T-helper 1 cell treated with Interleukin-12 subunit alpha and Interleukin-12 subunit beta and Interleukin-4 antibody, amounts not matched to agents 30 μg/mL and 1 μg/mL, for 36 hours (primary cell): ENCODE measurements around the gene IVNS1ABP.
"Not testable (repeated sequence)": the region's sequence is repeated elsewhere in the genome, so short reads cannot be mapped to it uniquely, and the experiment has no call there.

Experiments
- H3K27ac Mint-ChIP-seq: one replicate; pipeline ENCODE4 v1.8.0; 2021; ENCODE audit warnings: mild to moderate bottlenecking, mixed read lengths
- H3K27me3 Mint-ChIP-seq: one replicate; pipeline ENCODE4 v1.8.0; 2021; ENCODE audit warnings: low read depth, mixed read lengths
- H3K36me3 Mint-ChIP-seq: one replicate; pipeline ENCODE4 v1.8.0; 2021; ENCODE audit warnings: low read depth, mixed read lengths
- H3K4me1 Mint-ChIP-seq: one replicate; pipeline ENCODE4 v1.8.0; 2021; ENCODE audit warnings: low read depth, mixed read lengths
- H3K4me3 Mint-ChIP-seq: one replicate; pipeline ENCODE4 v1.8.0; 2021; ENCODE audit warnings: mild to moderate bottlenecking, moderate library complexity, mixed read lengths
- H3K9me3 Mint-ChIP-seq: one replicate; pipeline ENCODE4 v1.8.0; 2021; ENCODE audit warnings: mixed read lengths

IVNS1ABP gene

GRCh38 chr1:185267301-185267700 lies 49.7 kb downstream of the IVNS1ABP start:
- H3K4me1 Mint-ChIP-seq, result no peaks in the 10 kb centered on the region
- no peak overlapping the region for H3K27ac Mint-ChIP-seq
- no peaks in the 10 kb centered on the region for H3K9me3 Mint-ChIP-seq

GRCh38 chr1:185265314-185265713 lies 51.7 kb downstream of the IVNS1ABP start:
- Mint-ChIP-seq H3K4me3 (no peak overlapping the region), H3K9me3 (peaks cover 4% of the 10 kb centered on the region), H3K27ac (no peak overlapping the region), H3K27me3 (peaks cover 5% of the 10 kb centered on the region), H3K36me3 (peaks cover 4% of the 10 kb centered on the region), H3K4me1 (no peaks in the 10 kb centered on the region)

More at GRCh38 chr1:185267301-185267700, 49.7 kb downstream of the IVNS1ABP start:
- H3K27me3 Mint-ChIP-seq, result no peaks in the 10 kb centered on the region
- H3K36me3 Mint-ChIP-seq, result peaks cover 5% of the 10 kb centered on the region
- no peak overlapping the region for H3K4me3 Mint-ChIP-seq

GRCh38 chr1:185263780-185264179 lies 53.3 kb downstream of the IVNS1ABP start:
- peaks cover 4% of the 10 kb centered on the region for H3K9me3 Mint-ChIP-seq
- H3K27me3 Mint-ChIP-seq, result peaks cover 5% of the 10 kb centered on the region
- peaks cover 5% of the 10 kb centered on the region for H3K36me3 Mint-ChIP-seq
- H3K4me1 Mint-ChIP-seq, result peaks cover 1% of the 10 kb centered on the region
- H3K27ac Mint-ChIP-seq, result no peak overlapping the region
- H3K4me3 Mint-ChIP-seq, result no peak overlapping the region

GRCh38 chr1:185263292-185263691 lies 53.8 kb downstream of the IVNS1ABP start:
- Mint-ChIP-seq H3K4me1 (peaks cover 5% of the 10 kb centered on the region), H3K4me3 (no peak overlapping the region), H3K36me3 (peaks cover 6% of the 10 kb centered on the region), H3K27ac (no peak overlapping the region), H3K27me3 (peaks cover 5% of the 10 kb centered on the region), H3K9me3 (peaks cover 4% of the 10 kb centered on the region)

- peaks cover 5% of the 10 kb centered on the region for H3K27me3 Mint-ChIP-seq
- H3K4me3 Mint-ChIP-seq, result no peak overlapping the region
- peaks cover 6% of the 10 kb centered on the region for H3K36me3 Mint-ChIP-seq
- H3K27ac Mint-ChIP-seq, result no peak overlapping the region
- H3K4me1 Mint-ChIP-seq, result peaks cover 9% of the 10 kb centered on the region
- peaks cover 4% of the 10 kb centered on the region for H3K9me3 Mint-ChIP-seq
These were observed 54.9 kb downstream of the IVNS1ABP start for GRCh38 chr1:185262151-185262550.

- Mint-ChIP-seq H3K36me3 (peaks cover 6% of the 10 kb centered on the region), H3K4me3 (no peak overlapping the region), H3K4me1 (peaks cover 13% of the 10 kb centered on the region), H3K27ac (no peak overlapping the region), H3K27me3 (peaks cover 5% of the 10 kb centered on the region), H3K9me3 (peaks cover 4% of the 10 kb centered on the region)
These were observed 56.4 kb downstream of the IVNS1ABP start for GRCh38 chr1:185260611-185261010.

GRCh38 chr1:185258676-185259075 lies 58.4 kb downstream of the IVNS1ABP start:
- peaks cover 13% of the 10 kb centered on the region for H3K4me1 Mint-ChIP-seq
- H3K4me3 Mint-ChIP-seq, result peak overlapping the region; percentile 2
- H3K27me3 Mint-ChIP-seq, result peaks cover 8% of the 10 kb centered on the region
- no peak overlapping the region for H3K27ac Mint-ChIP-seq
- H3K9me3 Mint-ChIP-seq, result peaks cover 9% of the 10 kb centered on the region
- H3K36me3 Mint-ChIP-seq, result peaks cover 10% of the 10 kb centered on the region

GRCh38 chr1:185257950-185258208 lies 59.2 kb downstream of the IVNS1ABP start:
- Mint-ChIP-seq H3K9me3 (peaks cover 9% of the 10 kb centered on the region), H3K4me3 (peak overlapping the region; percentile 80)

GRCh38 chr1:185257116-185257949 lies 59.7 kb downstream of the IVNS1ABP start:
- Mint-ChIP-seq H3K4me3 (peak overlapping the region; percentile 80), H3K4me1 (peaks cover 13% of the 10 kb centered on the region), H3K27ac (peak overlapping the region; percentile 62)
- H3K9me3 Mint-ChIP-seq, H3K36me3 Mint-ChIP-seq, H3K27me3 Mint-ChIP-seq: not testable (repeated sequence)

More at GRCh38 chr1:185257950-185258208, 59.2 kb downstream of the IVNS1ABP start:
- H3K4me1 Mint-ChIP-seq, result peaks cover 13% of the 10 kb centered on the region
- peaks cover 8% of the 10 kb centered on the region for H3K36me3 Mint-ChIP-seq
- peaks cover 8% of the 10 kb centered on the region for H3K27me3 Mint-ChIP-seq
- H3K27ac Mint-ChIP-seq, result peak overlapping the region; percentile 62

- not testable (repeated sequence) for H3K9me3 Mint-ChIP-seq, H3K4me3 Mint-ChIP-seq, H3K27ac Mint-ChIP-seq, H3K27me3 Mint-ChIP-seq, H3K36me3 Mint-ChIP-seq
- H3K4me1 Mint-ChIP-seq, result peaks cover 13% of the 10 kb centered on the region
These were observed 61.4 kb downstream of the IVNS1ABP start for GRCh38 chr1:185255595-185255994.

- H3K9me3 Mint-ChIP-seq, H3K27ac Mint-ChIP-seq, H3K36me3 Mint-ChIP-seq, H3K27me3 Mint-ChIP-seq, H3K4me3 Mint-ChIP-seq, H3K4me1 Mint-ChIP-seq: not testable (repeated sequence)
These were observed 64.6 kb downstream of the IVNS1ABP start for GRCh38 chr1:185252404-185252803.

GRCh38 chr1:185251928-185252327 lies 65.1 kb downstream of the IVNS1ABP start:
- H3K27me3 Mint-ChIP-seq, H3K36me3 Mint-ChIP-seq, H3K9me3 Mint-ChIP-seq, H3K27ac Mint-ChIP-seq, H3K4me3 Mint-ChIP-seq, H3K4me1 Mint-ChIP-seq: not testable (repeated sequence)

GRCh38 chr1:185250063-185250462 lies 67.0 kb downstream of the IVNS1ABP start:
- Mint-ChIP-seq H3K27me3 (peaks cover 4% of the 10 kb centered on the region), H3K4me1 (no peaks in the 10 kb centered on the region), H3K27ac (no peak overlapping the region), H3K36me3 (peaks cover 4% of the 10 kb centered on the region), H3K9me3 (peaks cover 4% of the 10 kb centered on the region), H3K4me3 (no peak overlapping the region)

- Mint-ChIP-seq H3K27me3 (no peaks in the 10 kb centered on the region), H3K4me3 (no peak overlapping the region), H3K27ac (no peak overlapping the region), H3K4me1 (no peaks in the 10 kb centered on the region), H3K36me3 (no peaks in the 10 kb centered on the region), H3K9me3 (no peaks in the 10 kb centered on the region)
These were observed 67.5 kb downstream of the IVNS1ABP start for GRCh38 chr1:185249563-185249962.
